Activated CD4-positive, alpha-beta memory T cell treated with anti-CD3 and anti-CD28 coated beads, Interleukin-2, amount 10 ng/mL, durations not matched to agents 7 days and 5 days (primary cell): ENCODE results near the gene PITRM1. TPM values are rescaled to one million over a fixed set of nuclear protein-coding genes. Genes with fewer than 3 reads are reported as not detected.
"Not testable (repeated sequence)": the region's sequence is repeated elsewhere in the genome, so short reads cannot be mapped to it uniquely, and the experiment has no call there.

Experiments
- CTCF ChIA-PET: fragments of 350-600 bp; sonication (Branson Sonifier 250); formaldehyde crosslinking; loops from one replicate; lab custom pipeline; 2021; ENCODE audit warnings: antibody characterized with exemption, inconsistent platforms; lab: Charles Lee
- POLR2A ChIA-PET: fragments of 350-600 bp; sonication (Branson Sonifier 250); formaldehyde crosslinking; loops from one replicate; lab custom pipeline; 2021; ENCODE audit warnings: antibody characterized with exemption; lab: Charles Lee
- DNase-seq: peaks from one replicate; pipeline ENCODE4 v3.0.0-alpha.2; 2020
- H3K27ac Mint-ChIP-seq: one replicate; pipeline ENCODE4 v1.8.0; 2021; ENCODE audit warnings: mild to moderate bottlenecking, mixed read lengths
- H3K27me3 Mint-ChIP-seq: one replicate; pipeline ENCODE4 v1.8.0; 2021; ENCODE audit warnings: mixed read lengths
- H3K36me3 Mint-ChIP-seq: one replicate; pipeline ENCODE4 v1.8.0; 2021; ENCODE audit warnings: low read depth, mixed read lengths
- H3K4me1 Mint-ChIP-seq: one replicate; pipeline ENCODE4 v1.8.0; 2021; ENCODE audit warnings: mixed read lengths
- H3K4me3 Mint-ChIP-seq: one replicate; pipeline ENCODE4 v1.8.0; 2021; ENCODE audit warnings: mild to moderate bottlenecking, mixed read lengths
- H3K9me3 Mint-ChIP-seq: one replicate; pipeline ENCODE4 v1.8.0; 2021; ENCODE audit warnings: mixed read lengths
- total RNA-seq, 2 experiments: library from RNA; stranded (reverse); gene quantifications; one replicate each; pipeline ENCODE4 v1.2.3, GENCODE V29; 2021

Gene PITRM1, protein sequence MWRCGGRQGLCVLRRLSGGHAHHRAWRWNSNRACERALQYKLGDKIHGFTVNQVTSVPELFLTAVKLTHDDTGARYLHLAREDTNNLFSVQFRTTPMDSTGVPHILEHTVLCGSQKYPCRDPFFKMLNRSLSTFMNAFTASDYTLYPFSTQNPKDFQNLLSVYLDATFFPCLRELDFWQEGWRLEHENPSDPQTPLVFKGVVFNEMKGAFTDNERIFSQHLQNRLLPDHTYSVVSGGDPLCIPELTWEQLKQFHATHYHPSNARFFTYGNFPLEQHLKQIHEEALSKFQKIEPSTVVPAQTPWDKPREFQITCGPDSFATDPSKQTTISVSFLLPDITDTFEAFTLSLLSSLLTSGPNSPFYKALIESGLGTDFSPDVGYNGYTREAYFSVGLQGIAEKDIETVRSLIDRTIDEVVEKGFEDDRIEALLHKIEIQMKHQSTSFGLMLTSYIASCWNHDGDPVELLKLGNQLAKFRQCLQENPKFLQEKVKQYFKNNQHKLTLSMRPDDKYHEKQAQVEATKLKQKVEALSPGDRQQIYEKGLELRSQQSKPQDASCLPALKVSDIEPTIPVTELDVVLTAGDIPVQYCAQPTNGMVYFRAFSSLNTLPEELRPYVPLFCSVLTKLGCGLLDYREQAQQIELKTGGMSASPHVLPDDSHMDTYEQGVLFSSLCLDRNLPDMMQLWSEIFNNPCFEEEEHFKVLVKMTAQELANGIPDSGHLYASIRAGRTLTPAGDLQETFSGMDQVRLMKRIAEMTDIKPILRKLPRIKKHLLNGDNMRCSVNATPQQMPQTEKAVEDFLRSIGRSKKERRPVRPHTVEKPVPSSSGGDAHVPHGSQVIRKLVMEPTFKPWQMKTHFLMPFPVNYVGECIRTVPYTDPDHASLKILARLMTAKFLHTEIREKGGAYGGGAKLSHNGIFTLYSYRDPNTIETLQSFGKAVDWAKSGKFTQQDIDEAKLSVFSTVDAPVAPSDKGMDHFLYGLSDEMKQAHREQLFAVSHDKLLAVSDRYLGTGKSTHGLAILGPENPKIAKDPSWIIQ
- total RNA-seq, result 10 to 100 TPM; 53.7 to 56.7 TPM

DNA sequence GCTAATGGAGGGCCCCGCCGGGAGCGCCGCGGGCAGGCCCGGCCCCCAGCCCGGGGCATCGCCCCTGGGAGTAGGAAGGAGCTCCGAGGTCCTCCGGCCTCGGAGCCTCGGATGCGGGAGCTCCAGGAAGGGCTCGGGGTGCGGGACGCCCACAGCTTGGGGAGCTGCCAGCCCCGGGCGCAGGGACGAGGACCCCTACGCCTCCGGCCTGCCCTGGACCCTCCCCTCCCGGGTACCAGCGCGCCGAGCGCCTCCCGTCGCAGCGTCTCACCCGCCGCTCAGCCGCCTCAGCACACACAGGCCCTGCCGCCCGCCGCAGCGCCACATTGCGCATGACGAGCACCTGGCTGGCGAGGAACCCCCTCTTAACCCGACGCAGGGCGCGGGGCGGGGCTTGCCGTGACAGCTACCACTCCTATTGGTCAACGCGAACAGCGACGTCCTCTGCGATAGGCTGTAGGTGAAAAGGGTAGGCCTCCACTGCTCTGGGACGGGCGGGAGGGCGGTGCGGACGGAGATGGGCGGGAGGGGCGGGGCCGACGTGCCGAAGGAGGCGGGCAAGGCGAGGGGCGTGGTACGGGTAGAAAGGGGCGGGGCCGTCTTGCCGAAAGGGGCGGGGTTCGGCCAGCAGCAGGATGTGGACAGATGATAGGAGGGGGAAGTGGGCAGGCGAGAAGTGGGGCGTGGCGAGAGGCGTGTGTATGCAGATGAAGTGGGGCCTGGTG lies at the start of gene PITRM1:
Gene PITRM1 (minus strand): TSS at position 337 of the 725 bp plus-strand sequence. CDS start 10 bp downstream, at position 327.
- ChIA-PET CTCF (interaction anchor here (0.6 to 1.8 kb wide), 4 partner anchors 8 to 245 kb away, joined by 3 to 8 read pairs (median 4); no protein-coding TSS in a partner anchor), POLR2A (interaction anchor here (0.6 to 1.9 kb wide), 28 partner anchors 8 to 1067 kb away, joined by 3 to 14 read pairs (median 4); partner anchors contain the start of gene KLF6)
- Mint-ChIP-seq H3K27ac (peak within 1 kb of the TSS; percentile 85), H3K9me3 (no peaks in the 10 kb centered on the region), H3K4me1 (peaks cover 21% of the 10 kb centered on the region), H3K4me3 (peak within 1 kb of the TSS; percentile 87), H3K27me3 (peaks cover 24% of the 10 kb centered on the region), H3K36me3 (peaks cover 19% of the 10 kb centered on the region)
- peak; percentile 99 for DNase-seq

DNA sequence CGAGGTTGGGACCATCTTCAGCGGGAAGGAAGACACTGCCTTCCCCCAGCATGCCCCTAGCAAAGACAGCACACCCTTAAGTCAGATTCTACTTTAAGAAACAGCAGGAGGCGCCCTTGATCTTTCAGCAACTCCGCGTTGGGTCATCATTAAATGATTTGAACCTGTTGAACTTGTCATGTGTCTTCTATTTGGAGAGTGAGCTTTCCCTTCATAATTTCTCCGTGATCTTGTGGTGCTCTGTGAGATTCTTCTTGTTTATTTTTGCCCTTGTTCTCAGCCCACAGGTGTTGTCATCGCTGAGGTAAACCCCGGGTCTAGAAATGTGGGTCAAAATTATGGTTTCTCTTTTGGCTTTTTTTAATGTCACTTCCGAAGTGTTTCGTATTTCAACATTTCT lies 49.5 kb upstream of the PITRM1 start:
- peaks cover 7% of the 10 kb centered on the region for H3K4me1 Mint-ChIP-seq
- H3K27ac Mint-ChIP-seq, result no peak overlapping the region
- POLR2A ChIA-PET, result no interaction called here
- no peak overlapping the region for H3K4me3 Mint-ChIP-seq
- H3K27me3 Mint-ChIP-seq, result peaks cover 25% of the 10 kb centered on the region
- H3K9me3 Mint-ChIP-seq, result peaks cover 5% of the 10 kb centered on the region
- DNase-seq, result no peak
- no peaks in the 10 kb centered on the region for H3K36me3 Mint-ChIP-seq
- CTCF ChIA-PET, result no interaction called here

DNA sequence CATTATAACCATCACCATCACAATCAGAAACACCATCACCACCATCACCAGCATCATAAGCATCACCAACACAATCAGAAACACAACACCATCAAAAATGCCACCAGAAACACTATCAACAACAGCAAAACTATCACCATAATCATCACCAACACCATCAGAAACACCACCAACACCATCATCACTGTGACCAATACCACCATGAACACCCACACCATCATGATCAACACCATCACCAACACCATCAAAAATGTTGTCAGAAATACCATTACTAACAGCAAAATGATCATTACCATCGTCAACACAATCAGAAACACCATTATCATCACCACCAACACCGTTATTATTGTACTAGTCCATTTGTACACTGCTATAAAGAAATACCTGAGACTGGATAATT lies 49.0 kb upstream of the PITRM1 start:
- DNase-seq, H3K4me3 Mint-ChIP-seq, H3K36me3 Mint-ChIP-seq, CTCF ChIA-PET, H3K4me1 Mint-ChIP-seq, H3K27ac Mint-ChIP-seq, POLR2A ChIA-PET, H3K9me3 Mint-ChIP-seq: not testable (repeated sequence)
- H3K27me3 Mint-ChIP-seq, result peaks cover 20% of the 10 kb centered on the region

DNA sequence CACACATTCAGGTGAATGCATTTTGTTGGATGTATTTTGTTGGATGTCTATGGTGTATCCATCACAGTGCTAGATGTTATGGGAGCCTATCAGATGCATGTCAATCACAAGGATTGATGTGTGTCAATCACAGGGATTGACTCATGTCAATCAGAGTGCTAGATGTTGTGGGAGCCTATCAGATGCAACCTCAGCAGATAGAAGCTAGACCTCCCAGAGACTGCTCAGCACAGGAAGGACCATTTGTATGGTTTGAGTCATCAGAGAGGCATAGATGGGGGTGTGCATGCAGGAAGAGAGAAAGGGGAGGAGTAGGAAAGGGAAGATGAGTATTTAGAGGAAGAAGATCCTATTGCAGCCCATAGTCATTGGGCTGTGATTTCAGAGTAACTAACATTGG lies 48.3 kb upstream of the PITRM1 start:
- no peak overlapping the region for H3K4me3 Mint-ChIP-seq
- CTCF ChIA-PET, result no interaction called here
- H3K4me1 Mint-ChIP-seq, result peaks cover 6% of the 10 kb centered on the region
- DNase-seq, result no peak
- H3K27ac Mint-ChIP-seq, result no peak overlapping the region
- no peaks in the 10 kb centered on the region for H3K36me3 Mint-ChIP-seq
- H3K9me3 Mint-ChIP-seq, result peaks cover 5% of the 10 kb centered on the region
- peaks cover 21% of the 10 kb centered on the region for H3K27me3 Mint-ChIP-seq
- POLR2A ChIA-PET, result no interaction called here

DNA sequence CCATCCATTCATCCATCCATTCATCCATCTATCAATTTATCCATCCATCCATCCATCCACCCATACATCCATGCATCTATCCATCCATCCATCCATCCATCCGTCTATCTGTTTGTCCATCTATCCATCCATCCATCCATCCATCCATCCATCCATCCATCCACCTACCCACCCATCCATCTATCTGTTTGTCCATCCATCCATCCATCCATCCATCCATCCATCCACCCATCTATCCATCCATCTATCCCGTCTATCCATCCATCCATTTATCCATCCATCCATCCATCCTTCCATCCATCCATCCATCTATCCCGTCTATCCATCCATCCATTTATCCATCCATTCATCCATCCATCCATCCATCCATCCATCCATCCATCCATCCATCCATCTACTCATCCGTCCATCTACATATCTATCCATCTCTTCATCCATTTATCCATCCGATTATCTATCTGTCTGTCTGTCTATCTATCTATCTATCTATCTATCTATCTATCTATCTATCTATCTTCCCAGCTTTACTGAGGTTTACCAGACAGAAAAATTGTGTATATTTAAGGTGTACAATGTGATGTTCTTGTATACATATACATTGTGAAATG lies 46.5 kb upstream of the PITRM1 start:
- CTCF ChIA-PET, result interaction anchor here (1.5 kb wide), 1 partner anchor 23 kb away, joined by 3 read pairs; no protein-coding TSS in a partner anchor
- H3K4me1 Mint-ChIP-seq, H3K36me3 Mint-ChIP-seq, H3K9me3 Mint-ChIP-seq, H3K27ac Mint-ChIP-seq, H3K4me3 Mint-ChIP-seq, DNase-seq, POLR2A ChIA-PET: not testable (repeated sequence)
- peaks cover 29% of the 10 kb centered on the region for H3K27me3 Mint-ChIP-seq

DNA sequence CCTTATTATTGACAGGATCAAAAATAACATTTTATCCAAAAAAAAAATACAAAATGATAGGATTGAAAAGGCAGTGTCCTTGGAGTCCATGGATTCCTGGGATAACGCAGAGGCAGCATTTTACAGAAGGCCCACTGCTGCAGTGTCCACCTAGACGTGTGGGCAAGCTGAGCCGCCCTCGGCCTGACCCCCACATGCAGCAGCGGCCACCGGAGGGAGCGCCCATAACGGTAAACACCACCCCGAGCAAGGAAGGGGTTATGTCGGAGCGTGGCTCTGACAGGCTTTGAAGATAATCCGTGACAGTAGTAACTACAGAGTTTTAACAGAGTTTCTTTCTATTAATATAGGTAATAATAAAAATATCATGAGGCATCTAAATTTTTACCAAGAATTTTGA lies 45.3 kb upstream of the PITRM1 start:
- no peak overlapping the region for H3K27ac Mint-ChIP-seq
- no peak for DNase-seq
- no peak overlapping the region for H3K4me3 Mint-ChIP-seq
- H3K27me3 Mint-ChIP-seq, result peaks cover 34% of the 10 kb centered on the region
- POLR2A ChIA-PET, result no interaction called here
- no peaks in the 10 kb centered on the region for H3K36me3 Mint-ChIP-seq
- H3K4me1 Mint-ChIP-seq, result peaks cover 6% of the 10 kb centered on the region
- CTCF ChIA-PET, result interaction anchor here (0.6 to 1.5 kb wide), 3 partner anchors 21 to 1418 kb away, joined by 3 read pairs; no protein-coding TSS in a partner anchor
- H3K9me3 Mint-ChIP-seq, result peaks cover 5% of the 10 kb centered on the region

DNA sequence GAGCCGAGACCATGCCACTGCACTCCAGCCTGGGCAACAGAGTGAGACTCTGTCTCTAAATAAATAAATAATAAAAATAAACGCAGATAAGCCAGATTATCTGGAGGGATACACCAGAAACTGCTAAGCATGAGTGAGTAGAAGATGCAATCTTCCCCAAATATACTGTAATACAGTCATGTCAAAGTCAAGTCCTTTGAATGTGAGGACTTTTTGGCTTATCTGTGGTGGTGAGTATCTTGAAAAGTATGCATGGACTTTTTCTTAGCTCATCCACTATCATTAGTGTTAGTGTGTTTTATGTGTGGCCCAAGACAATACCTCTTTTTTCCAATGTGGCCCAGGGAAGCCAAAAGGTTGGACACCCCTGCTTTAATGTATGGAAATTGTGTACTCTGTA lies 44.7 kb upstream of the PITRM1 start:
- H3K27me3 Mint-ChIP-seq, result peaks cover 36% of the 10 kb centered on the region
- CTCF ChIA-PET, result interaction anchor here (0.7 to 1.5 kb wide), 2 partner anchors 21 to 1265 kb away, joined by 3 read pairs; no protein-coding TSS in a partner anchor
- H3K36me3 Mint-ChIP-seq, result no peaks in the 10 kb centered on the region

DNA sequence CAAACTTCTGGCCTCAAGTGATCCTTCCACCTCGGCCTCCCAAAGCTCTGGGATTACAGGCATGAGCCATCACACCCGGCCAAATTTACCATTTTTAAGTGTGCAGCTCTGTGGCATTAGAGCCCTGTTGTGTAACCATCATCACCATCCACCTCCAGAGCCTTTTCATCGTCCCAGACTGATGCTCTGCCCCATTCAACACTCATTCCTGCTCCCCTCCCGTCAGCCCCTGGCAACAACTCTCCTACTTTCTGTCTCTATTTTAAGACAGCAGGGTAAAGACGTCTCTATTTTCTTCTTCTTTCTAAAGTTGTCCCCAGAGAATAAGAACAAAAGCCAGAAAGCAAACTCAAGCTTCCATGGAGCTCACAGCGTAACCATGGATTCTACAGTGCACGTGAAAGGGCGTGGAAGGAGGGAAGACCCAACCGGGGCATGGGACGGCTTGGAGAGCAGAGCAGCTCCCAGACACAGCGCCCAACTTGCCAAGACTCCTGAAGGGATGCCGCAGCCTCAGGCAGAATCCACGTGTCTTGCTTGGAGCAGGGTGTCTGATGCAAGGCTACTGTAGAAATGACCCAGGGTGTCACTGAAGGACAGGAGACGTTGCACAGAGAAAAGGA lies 42.7 kb upstream of the PITRM1 start:
- CTCF ChIA-PET, result no interaction called here
- H3K4me3 Mint-ChIP-seq, result no peak overlapping the region
- H3K27me3 Mint-ChIP-seq, result peaks cover 37% of the 10 kb centered on the region
- POLR2A ChIA-PET, result no interaction called here
- H3K36me3 Mint-ChIP-seq, result no peaks in the 10 kb centered on the region
- H3K4me1 Mint-ChIP-seq, result no peaks in the 10 kb centered on the region
- no peak for DNase-seq
- H3K9me3 Mint-ChIP-seq, result peaks cover 5% of the 10 kb centered on the region
- H3K27ac Mint-ChIP-seq, result no peak overlapping the region

More for the DNA sequence above, 44.7 kb upstream of the PITRM1 start:
- peaks cover 6% of the 10 kb centered on the region for H3K4me1 Mint-ChIP-seq
- DNase-seq, result no peak
- peaks cover 5% of the 10 kb centered on the region for H3K9me3 Mint-ChIP-seq
- H3K27ac Mint-ChIP-seq, result no peak overlapping the region
- POLR2A ChIA-PET, result no interaction called here
- H3K4me3 Mint-ChIP-seq, result no peak overlapping the region

DNA sequence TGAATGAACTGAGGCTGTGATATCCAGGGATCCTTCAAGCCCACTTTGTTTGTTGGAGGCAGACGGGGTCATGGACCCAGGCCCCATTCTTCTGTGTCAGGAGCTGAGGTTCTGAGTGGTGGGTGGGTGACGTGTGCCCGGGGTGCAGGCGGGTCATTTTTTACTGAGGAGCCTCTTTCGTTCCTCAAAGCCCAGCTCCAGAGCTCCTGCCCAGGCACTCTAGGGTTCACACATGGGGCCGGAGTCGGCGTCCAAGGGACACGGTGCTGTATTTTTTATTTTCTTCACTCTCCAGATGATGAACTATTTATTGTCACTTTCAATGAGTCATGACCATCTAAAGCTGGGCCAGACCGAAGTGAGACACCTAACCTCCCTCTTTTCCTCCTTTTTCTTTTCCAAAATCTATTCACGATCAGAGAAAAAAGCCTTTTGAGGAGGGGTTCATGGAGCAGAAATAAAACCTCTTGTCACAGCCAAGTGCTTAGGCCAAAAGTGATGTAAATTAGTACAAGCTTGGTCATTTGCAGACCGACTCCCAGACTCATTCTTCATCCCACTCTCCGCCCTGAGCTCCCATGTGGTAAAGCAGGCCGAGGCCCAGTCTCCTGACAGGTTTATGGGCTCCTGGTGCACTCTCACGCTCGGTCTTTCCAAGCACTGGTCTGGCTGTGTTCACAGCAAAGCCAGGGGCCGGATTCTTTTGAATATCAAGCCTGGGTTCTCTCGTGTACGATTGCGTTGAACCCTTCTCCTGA lies 41.4 kb upstream of the PITRM1 start:
- Mint-ChIP-seq H3K9me3 (peaks cover under 1% of the 10 kb centered on the region), H3K4me1 (no peaks in the 10 kb centered on the region), H3K36me3 (no peaks in the 10 kb centered on the region), H3K4me3 (no peak overlapping the region), H3K27ac (no peak overlapping the region), H3K27me3 (peaks cover 43% of the 10 kb centered on the region)
- ChIA-PET POLR2A (no interaction called here), CTCF (no interaction called here)
- no peak for DNase-seq

DNA sequence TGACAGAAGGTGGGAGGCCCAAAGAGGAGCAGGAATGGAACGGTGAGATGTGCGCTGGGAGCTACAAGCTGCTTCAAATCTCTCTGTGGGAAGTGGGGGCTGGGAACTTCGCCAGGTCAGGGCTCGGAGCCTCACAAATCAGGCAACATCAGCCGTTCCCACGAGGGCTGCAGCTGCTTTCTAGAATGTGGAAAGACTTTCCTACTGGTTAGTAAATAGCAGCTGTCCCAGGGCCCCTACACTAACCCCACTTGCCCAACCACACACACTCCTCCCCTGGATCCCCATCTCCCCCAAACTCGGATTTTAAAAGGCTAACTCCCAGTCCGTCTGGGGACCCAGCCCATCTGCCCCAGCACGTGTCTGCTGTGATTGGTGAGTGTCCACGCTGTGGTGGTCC lies 40.6 kb upstream of the PITRM1 start:
- H3K9me3 Mint-ChIP-seq, result no peaks in the 10 kb centered on the region
- no peak overlapping the region for H3K27ac Mint-ChIP-seq
- H3K27me3 Mint-ChIP-seq, result peaks cover 45% of the 10 kb centered on the region
- CTCF ChIA-PET, result no interaction called here
- DNase-seq, result no peak
- H3K36me3 Mint-ChIP-seq, result no peaks in the 10 kb centered on the region
- H3K4me3 Mint-ChIP-seq, result no peak overlapping the region
- POLR2A ChIA-PET, result no interaction called here
- no peaks in the 10 kb centered on the region for H3K4me1 Mint-ChIP-seq

DNA sequence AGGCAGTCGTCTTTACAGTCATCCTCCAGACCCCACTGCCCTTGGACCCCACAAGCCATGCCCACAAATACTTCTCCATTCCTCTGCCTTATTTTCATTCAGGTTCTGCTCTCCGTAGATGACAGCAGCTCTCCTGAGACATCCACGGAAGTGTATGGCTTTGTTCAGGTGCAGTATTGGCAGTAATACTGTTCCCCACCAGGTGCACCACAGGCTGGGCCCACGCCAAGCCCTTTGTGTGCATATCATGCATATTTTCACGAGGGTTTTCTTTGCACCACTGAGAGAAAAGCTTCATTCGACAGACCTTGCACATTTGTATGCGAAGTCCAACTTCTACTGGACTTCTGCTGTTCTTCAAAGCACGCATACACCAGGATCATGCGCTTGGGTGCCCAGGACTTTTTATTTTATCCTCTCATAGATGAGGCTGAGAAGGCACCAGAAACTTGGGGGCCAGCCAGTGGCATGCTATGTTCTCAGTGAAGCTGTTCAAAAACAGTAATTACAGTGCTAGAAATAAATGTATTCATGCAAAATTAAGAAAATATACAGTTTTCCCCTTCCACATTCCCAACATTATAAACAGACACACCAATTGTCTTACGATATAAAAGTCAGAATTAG lies 37.8 kb upstream of the PITRM1 start:
- Mint-ChIP-seq H3K27me3 (peaks cover 60% of the 10 kb centered on the region), H3K36me3 (no peaks in the 10 kb centered on the region), H3K4me1 (no peaks in the 10 kb centered on the region), H3K4me3 (no peak overlapping the region), H3K9me3 (no peaks in the 10 kb centered on the region), H3K27ac (no peak overlapping the region)
- no peak for DNase-seq
- ChIA-PET CTCF (interaction anchor here (1.3 to 1.9 kb wide), 2 partner anchors 13 to 17 kb away, joined by 4 to 5 read pairs; no protein-coding TSS in a partner anchor), POLR2A (interaction anchor here (1.0 kb wide), 1 partner anchor 10 kb away, joined by 3 read pairs; no protein-coding TSS in a partner anchor)
